ENCODE results near the gene ATP8A2. TPM values are rescaled to one million over a fixed set of nuclear protein-coding genes. Genes with fewer than 3 reads are reported as not detected.
"Not testable (repeated sequence)": the region's sequence is repeated elsewhere in the genome, so short reads cannot be mapped to it uniquely, and the experiment has no call there.

ATP8A2 gene
- total RNA-seq, 1 donor from 2014 or later = 1.7 TPM

GRCh38 chr13:26058704-26059103 lies 686.9 kb downstream of the ATP8A2 start:
- DNase-seq = no peak

GRCh38 chr13:26060357-26060756 lies 688.6 kb downstream of the ATP8A2 start:
- TF ChIP-seq CTCF (IDR thresholded peaks at IDR 0.05) = no peak
- Histone ChIP-seq H3K4me1 (no peaks in the 10 kb centered on the region), H3K36me3 (no peaks in the 10 kb centered on the region), H3K4me3 (no peak overlapping the region), H3K27me3 (ENCODE audit: low read depth) (no peaks in the 10 kb centered on the region), H3K9me3 (no peaks in the 10 kb centered on the region), H3K27ac (no peak overlapping the region)
- ATAC-seq (no peak), DNase-seq (no peak)
- intact Hi-C loops (cut with DNase I) = loop anchor here (5.0 kb wide), 1 partner anchor 483 kb away; no protein-coding TSS in a partner anchor

More at GRCh38 chr13:26058704-26059103, 686.9 kb downstream of the ATP8A2 start:
- H3K4me1 ChIP-seq = no peaks in the 10 kb centered on the region
- no peaks in the 10 kb centered on the region for H3K36me3 ChIP-seq
- ATAC-seq = no peak
- no peak for TF ChIP-seq CTCF (IDR thresholded peaks at IDR 0.05)
- no peaks in the 10 kb centered on the region for H3K9me3 ChIP-seq
- no peak overlapping the region for H3K27ac ChIP-seq
- H3K4me3 ChIP-seq = no peak overlapping the region
- no peaks in the 10 kb centered on the region for H3K27me3 ChIP-seq (ENCODE audit: low read depth)
- intact Hi-C loops (cut with DNase I) = no loop called here

- ATAC-seq (no peak), DNase-seq (no peak)
- no peak for TF ChIP-seq CTCF (IDR thresholded peaks at IDR 0.05)
- Histone ChIP-seq H3K36me3 (no peaks in the 10 kb centered on the region), H3K27me3 (ENCODE audit: low read depth) (no peaks in the 10 kb centered on the region), H3K4me3 (no peak overlapping the region), H3K4me1 (no peaks in the 10 kb centered on the region), H3K9me3 (no peaks in the 10 kb centered on the region), H3K27ac (no peak overlapping the region)
- intact Hi-C loops (cut with DNase I) = loop anchor here (5.0 kb wide), 1 partner anchor 484 kb away; no protein-coding TSS in a partner anchor
Observed at GRCh38 chr13:26061256-26061655, 689.5 kb downstream of the ATP8A2 start.

GRCh38 chr13:26061947-26062346 lies 690.2 kb downstream of the ATP8A2 start:
- Histone ChIP-seq H3K9me3 (no peaks in the 10 kb centered on the region), H3K4me1 (no peaks in the 10 kb centered on the region), H3K27ac (no peak overlapping the region), H3K4me3 (no peak overlapping the region), H3K36me3 (no peaks in the 10 kb centered on the region), H3K27me3 (ENCODE audit: low read depth) (no peaks in the 10 kb centered on the region)
- no peak for DNase-seq
- TF ChIP-seq CTCF (IDR thresholded peaks at IDR 0.05) = no peak
- intact Hi-C loops (cut with DNase I) = loop anchor here (5.0 kb wide), 1 partner anchor 485 kb away; no protein-coding TSS in a partner anchor
- ATAC-seq = peak in 1 of 2 donors; percentile 26

- Histone ChIP-seq H3K4me3 (no peak overlapping the region), H3K27ac (no peak overlapping the region), H3K9me3 (no peaks in the 10 kb centered on the region), H3K36me3 (no peaks in the 10 kb centered on the region), H3K4me1 (no peaks in the 10 kb centered on the region), H3K27me3 (ENCODE audit: low read depth) (no peaks in the 10 kb centered on the region)
- peak; percentile 57 for TF ChIP-seq CTCF (IDR thresholded peaks at IDR 0.05)
- DNase-seq = no peak
- peak; percentile 72 to 77 for ATAC-seq
- intact Hi-C loops (cut with DNase I) = loop anchor here (5.0 kb wide), 1 partner anchor 486 kb away; no protein-coding TSS in a partner anchor
Observed at GRCh38 chr13:26062853-26063444, 691.2 kb downstream of the ATP8A2 start.

GRCh38 chr13:26066492-26066891 lies 694.7 kb downstream of the ATP8A2 start:
- H3K36me3 ChIP-seq; H3K27me3 ChIP-seq (ENCODE audit: low read depth); H3K4me3 ChIP-seq; DNase-seq; ATAC-seq; H3K4me1 ChIP-seq; H3K9me3 ChIP-seq; intact Hi-C loops (cut with DNase I); H3K27ac ChIP-seq: not testable (repeated sequence)

Measured in lower lobe of right lung (tissue), 2 donors.